ENCODE measurements around the gene SLC30A4. TPM values are rescaled to one million over a fixed set of nuclear protein-coding genes. Genes with fewer than 3 reads are reported as not detected.

The SLC30A4 gene
- total RNA-seq, 3 donors from 2014 or later, result 5.6 to 11.5 (median 5.9) TPM

- no peak for DNase-seq (ENCODE audit: low spot score in 2 of 2)
- TF ChIP-seq CTCF (IDR thresholded peaks at IDR 0.05) (no peak), POLR2A (IDR thresholded peaks at IDR 0.05) (no peak), POLR2AphosphoS5 (IDR thresholded peaks at IDR 0.05) (no peak)
- Histone ChIP-seq H3K27me3 (no peaks in the 10 kb centered on the region), H3K9me3 (no peaks in the 10 kb centered on the region), H3K4me3 (no peak overlapping the region), H3K27ac (no peak overlapping the region), H3K36me3 (no peaks in the 10 kb centered on the region), H3K4me1 (no peaks in the 10 kb centered on the region)
- intact Hi-C loops (cut with DNase I; ENCODE audit: low total_unique reads), result no loop called here
Measured at GRCh38 chr15:45441036-45441435, 81.5 kb downstream of the SLC30A4 start.

- intact Hi-C loops (cut with DNase I; ENCODE audit: low total_unique reads), result no loop called here
- Histone ChIP-seq H3K4me1 (no peaks in the 10 kb centered on the region), H3K27me3 (no peaks in the 10 kb centered on the region), H3K27ac (no peak overlapping the region), H3K36me3 (no peaks in the 10 kb centered on the region), H3K4me3 (no peak overlapping the region), H3K9me3 (no peaks in the 10 kb centered on the region)
- no peak for TF ChIP-seq CTCF (IDR thresholded peaks at IDR 0.05)
- TF ChIP-seq POLR2AphosphoS5 (IDR thresholded peaks at IDR 0.05), result no peak
- no peak for DNase-seq (ENCODE audit: low spot score in 2 of 2)
Measured at GRCh38 chr15:45439521-45440260, 82.9 kb downstream of the SLC30A4 start.

DNA sequence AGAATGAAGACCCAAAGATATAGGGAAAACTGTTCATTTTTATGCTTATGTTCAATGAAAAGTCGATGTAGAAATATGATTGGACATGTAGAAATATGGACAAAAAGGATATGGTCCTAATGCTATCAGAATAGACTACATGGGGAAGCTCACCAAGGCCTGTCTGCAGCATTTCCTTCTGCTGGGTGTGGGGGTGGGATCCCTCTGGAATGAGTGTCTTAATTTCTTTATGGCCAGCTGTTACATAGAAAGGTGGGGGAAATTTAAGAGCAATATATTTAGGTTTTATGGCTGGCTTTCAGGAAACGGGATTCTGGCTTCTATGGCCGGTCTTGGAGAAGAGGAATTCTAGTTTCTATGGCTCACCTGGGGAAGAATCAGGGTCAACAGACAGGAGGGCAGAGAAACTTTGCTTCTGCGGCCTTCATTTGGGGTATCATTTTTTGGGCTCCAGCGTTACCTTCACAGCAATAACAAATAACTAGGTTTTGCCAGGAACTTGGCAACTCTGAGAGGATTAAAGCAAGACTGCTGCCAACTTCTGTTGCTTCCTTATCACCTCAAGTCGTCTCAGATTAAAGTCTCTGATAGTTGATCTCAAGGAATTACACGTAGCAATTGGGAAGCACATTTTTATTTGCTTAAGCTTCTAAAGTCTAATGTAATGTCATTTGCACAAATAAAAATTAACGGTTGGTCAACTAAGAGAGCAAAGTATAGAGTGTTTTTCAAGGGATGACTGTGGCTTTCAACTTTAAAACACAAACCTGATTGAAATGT is 87.2 kb downstream of the SLC30A4 start:
- Histone ChIP-seq H3K27ac (no peak overlapping the region), H3K36me3 (no peaks in the 10 kb centered on the region), H3K9me3 (no peaks in the 10 kb centered on the region), H3K4me3 (no peak overlapping the region), H3K27me3 (no peaks in the 10 kb centered on the region), H3K4me1 (peaks cover 0 to 2% of the 10 kb centered on the region in 2 donors)
- intact Hi-C loops (cut with DNase I; ENCODE audit: low total_unique reads), result no loop called here
- DNase-seq (ENCODE audit: low spot score in 2 of 2), result no peak
- TF ChIP-seq POLR2A (IDR thresholded peaks at IDR 0.05) (no peak), POLR2AphosphoS5 (IDR thresholded peaks at IDR 0.05) (no peak), CTCF (IDR thresholded peaks at IDR 0.05) (no peak)

DNA sequence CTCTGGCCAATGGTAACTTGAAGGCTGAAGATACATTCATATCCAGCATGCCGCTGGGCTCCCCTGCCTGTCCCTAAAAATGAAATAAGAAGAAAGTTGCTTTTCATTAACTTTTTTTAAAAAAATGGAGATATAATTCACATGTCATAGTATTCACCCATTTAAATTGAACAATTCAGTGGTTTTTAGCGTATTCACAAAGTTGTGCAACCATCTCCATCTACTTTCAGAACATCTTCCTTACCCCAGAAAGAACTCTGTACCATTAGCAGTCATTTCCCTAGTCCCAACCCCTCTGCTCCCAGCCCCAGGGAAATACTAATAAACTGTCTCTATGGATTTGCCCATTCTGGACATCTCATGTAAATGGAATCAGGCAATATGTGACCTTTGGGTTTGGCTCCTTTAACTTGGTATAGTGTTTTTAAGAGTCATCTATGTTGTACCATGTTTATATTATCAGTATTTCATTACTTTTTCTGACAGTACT is 88.4 kb downstream of the SLC30A4 start:
- Histone ChIP-seq H3K36me3 (no peaks in the 10 kb centered on the region), H3K4me3 (no peak overlapping the region), H3K9me3 (no peaks in the 10 kb centered on the region), H3K27ac (no peak overlapping the region), H3K27me3 (no peaks in the 10 kb centered on the region), H3K4me1 (peaks cover 0 to 4% of the 10 kb centered on the region in 2 donors)
- TF ChIP-seq POLR2A (IDR thresholded peaks at IDR 0.05), result no peak
- TF ChIP-seq CTCF (IDR thresholded peaks at IDR 0.05), result no peak
- no peak for DNase-seq (ENCODE audit: low spot score in 2 of 2)
- intact Hi-C loops (cut with DNase I; ENCODE audit: low total_unique reads), result no loop called here

- no peak for DNase-seq (ENCODE audit: low spot score in 2 of 2)
- TF ChIP-seq POLR2AphosphoS5 (IDR thresholded peaks at IDR 0.05) (no peak), POLR2A (IDR thresholded peaks at IDR 0.05) (no peak), CTCF (IDR thresholded peaks at IDR 0.05) (no peak)
- H3K4me3 ChIP-seq, result no peak overlapping the region
- H3K9me3 ChIP-seq, result no peaks in the 10 kb centered on the region
- peaks cover 0 to 4% of the 10 kb centered on the region in 2 donors for H3K4me1 ChIP-seq
- no peak overlapping the region for H3K27ac ChIP-seq
- H3K27me3 ChIP-seq, result no peaks in the 10 kb centered on the region
- intact Hi-C loops (cut with DNase I; ENCODE audit: low total_unique reads), result no loop called here
- no peaks in the 10 kb centered on the region for H3K36me3 ChIP-seq
Measured at GRCh38 chr15:45431511-45431910, 91.0 kb downstream of the SLC30A4 start.
